GM19438 (cell line): ENCODE data around the gene HOXA6.

ENCODE experiments used
- ATAC-seq: cut with Tn5 transposase; IDR thresholded peaks from one replicate; pipeline ENCODE4 v1.9.1; 2021; ENCODE audit warnings: low read depth; ENCODE audit not compliant: unreplicated experiment

Gene HOXA6

DNA sequence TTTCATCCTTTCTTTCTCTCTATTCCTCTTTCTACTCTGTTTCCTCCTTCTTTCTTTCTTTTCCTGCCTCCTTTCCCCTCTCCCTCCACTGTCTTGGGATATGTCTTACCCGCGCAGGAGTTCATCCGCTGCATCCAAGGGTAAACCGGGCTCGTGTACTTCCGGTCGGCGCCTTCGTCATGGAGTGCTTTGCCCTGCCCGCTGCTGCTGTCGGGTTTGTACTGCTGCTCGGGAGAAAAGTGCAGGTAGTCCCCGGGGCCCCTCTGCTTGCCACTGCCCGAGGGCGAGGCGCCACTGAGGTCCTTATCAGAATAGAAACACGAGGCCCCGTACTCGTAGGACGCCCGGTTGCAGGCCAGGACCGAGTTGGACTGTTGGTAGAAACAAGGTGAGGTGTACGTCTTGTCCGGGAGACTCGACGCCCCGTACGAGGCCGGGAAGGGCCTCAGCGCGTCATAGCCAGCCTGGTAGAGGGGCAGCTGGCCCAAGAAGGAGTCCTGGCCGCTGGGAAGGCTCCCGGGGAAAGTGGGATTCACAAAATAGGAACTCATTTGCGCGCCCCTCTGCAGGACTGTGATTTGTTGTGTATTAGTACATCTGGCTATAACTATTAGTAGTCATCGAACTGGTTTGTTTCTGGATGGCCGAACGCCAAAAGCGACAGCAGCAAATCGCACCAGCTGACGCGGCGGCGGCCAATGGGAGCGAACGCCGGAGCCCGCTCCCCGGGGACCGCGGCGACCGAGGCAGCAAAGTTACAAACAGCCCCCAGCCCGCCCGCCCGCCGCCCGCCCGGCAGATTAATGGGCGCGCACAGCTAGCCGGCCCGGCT is at the start of gene HOXA6:
TSS of gene HOXA6 (minus strand) at position 576 of the 832 bp plus-strand sequence. CDS start at position 551, 25 bp downstream.
- no peak for ATAC-seq

DNA sequence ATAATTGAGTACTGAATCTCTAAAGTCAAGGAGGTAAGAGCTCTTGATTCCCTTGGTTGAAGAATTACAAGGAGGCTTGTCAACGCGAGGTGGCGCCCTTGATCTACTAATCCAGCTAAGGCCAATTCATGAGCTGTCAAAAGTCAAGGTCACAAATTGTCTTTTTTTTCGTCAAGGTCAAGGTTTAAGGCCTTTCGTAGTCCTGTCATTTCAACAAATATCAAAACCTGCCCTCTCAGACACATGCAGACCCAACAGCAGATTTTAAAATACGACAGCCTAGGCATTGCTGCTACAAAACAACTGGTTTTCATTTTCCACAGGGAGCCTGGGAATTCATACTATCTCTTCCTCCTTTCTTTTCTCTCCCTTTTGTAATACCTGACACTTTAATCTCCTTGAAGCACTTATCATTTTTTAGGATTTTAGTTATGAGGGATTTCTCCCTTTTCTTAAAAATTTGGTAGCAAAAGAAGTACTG is 48.8 kb upstream of the HOXA6 start:
- ATAC-seq, result no peak

DNA sequence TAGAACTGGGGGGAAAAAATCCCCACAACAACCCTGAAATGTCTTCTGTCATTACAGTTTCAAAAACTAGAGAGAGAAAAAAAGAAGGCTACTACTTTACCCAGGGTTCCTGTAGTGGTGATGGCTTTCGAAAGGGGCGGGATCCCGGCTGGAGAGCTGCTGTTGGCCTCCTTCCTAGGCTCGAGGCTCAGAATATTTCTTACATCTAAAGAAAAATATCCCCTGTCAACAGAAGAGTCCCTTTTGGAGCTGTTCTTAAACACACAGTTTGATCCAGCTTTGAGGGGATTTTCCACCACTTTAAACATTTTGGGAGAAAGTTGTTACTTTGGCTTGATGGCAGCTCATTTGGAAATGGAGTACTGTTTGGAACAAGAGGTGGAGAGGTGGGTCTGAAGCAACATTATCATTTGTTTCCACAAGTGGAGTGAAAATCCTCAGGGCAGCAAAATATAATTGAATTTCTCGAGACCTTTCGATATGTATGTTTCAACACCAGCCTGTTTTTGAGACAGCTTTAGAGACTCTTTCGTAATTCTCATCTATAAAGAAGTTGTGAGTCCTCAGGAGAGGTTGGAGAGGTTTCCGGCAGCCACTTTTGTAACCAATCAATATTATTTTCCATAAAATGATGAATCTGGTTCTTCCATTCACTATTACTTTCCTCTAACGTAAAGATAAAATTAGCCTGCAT is 47.3 kb upstream of the HOXA6 start:
- ATAC-seq, result no peak

DNA sequence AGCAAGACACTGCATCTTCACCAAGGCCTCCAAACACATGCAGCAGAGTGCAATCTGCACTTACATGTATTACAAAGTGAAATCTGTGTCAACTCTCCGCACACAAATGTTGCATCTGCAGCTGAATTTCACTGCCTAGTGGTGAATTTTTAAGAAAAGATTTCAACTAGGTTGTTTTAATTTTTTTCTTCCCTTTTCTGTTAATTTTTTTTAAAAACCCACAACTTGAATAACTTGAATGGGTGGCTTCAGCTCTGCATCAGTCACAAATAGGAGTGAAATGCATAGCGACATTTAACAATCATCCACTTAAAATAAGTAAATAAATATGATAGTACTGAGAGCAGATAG is 46.4 kb upstream of the HOXA6 start:
- ATAC-seq, result no peak

DNA sequence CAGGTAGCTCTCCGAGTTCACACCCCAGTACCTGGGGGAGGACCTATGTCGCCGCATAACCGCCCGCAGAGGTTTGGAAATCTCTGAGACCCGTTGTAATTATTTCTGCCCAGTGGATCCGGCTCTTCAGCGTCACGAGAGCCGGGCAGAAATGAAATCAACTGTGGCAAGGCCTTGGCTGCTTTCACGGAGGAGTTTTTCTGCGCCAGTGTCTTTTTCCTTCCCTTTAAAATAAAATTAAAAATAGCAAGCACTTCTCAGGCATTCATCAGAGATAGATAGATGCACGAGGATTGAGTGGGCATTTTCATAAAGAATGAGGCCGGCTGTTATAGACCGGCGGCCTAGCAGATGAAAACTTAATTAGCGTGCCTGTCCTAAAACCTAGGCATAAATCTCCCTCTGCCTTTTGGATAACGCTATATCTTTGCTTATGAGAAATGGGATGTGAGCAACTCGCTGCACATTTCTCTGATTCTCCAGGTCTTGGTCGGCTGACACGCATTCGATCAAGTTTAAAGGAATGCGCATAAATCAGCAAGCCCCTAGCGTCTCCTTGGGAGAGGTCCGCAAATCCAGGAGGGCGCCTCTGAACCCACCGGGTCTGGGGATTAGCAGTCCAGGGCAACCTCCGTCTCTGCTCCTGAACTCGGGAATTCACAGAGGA is 45.9 kb upstream of the HOXA6 start:
- ATAC-seq, result no peak

DNA sequence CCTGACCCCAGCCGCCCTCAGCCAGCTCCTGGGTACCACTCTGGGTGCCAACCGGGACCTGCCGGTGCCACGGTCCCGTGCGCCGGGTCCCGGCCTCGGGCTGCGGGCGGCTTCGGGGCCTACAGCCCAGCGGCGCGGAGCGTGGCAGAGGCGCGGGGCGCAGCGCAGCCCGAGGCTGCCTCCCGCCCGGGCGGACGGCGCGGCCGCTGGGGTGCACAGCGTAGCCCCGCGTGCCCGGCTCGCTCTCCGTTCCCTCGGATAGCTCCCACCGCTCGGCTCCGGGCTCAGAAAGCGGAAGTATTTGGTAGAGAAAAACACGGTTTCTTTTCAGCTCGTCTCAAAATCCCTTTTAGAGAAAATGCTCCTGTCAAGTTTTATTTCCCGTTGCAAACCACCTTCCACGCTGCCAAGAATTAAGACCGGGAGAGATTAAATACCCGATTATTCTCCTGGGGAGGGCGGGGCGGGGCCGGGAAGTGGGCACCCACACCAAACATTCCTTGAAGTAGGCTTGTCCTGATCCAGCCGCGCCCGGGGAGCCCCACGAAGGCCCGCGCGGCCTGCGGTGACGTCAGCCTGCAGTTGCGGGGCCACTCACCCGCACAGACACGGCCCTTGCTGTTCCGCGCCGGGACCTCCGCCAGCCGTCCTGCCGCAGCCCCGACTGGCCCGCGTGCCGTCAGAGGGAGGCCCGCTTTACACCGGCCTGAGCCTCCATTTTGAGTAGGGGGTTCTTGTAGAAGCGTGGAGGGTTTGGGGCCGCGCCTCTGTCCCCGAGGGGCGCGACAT is 45.2 kb upstream of the HOXA6 start:
- ATAC-seq, result no peak

DNA sequence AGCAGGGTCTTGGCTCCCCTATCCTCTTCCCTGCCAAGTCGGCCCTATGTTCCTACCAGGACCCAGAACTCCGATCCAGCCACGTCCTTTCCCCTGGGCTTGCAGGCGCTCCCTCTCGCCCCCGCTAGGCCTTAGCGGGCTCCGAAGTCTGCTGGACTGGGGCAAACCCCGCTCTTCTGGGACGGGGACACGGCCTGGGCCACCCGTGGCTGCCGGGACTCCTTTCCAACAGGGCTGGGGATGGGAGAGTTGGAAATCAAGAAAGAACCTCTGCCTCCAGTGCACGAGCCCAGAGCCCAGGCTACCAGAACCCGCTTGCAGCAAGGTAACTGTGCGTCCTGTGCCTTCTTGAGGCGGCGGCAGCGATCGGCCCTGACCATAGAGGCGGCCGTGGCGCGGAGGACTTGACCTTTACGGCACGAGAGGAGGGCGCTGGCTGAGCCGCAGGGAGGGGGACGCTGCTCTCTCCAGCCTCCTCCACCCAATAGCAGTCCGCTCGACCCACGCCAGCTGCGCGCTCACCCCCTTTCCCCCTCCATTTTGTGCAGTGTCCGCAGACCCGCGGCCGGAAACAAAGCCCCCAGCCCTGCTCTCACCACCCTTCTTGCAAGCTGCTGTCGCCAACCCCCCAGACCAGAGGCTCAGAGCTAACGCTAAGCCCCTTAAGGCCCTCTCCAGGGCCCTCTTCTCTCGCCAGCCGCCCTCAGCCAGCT is 44.4 kb upstream of the HOXA6 start:
- ATAC-seq, result no peak

DNA sequence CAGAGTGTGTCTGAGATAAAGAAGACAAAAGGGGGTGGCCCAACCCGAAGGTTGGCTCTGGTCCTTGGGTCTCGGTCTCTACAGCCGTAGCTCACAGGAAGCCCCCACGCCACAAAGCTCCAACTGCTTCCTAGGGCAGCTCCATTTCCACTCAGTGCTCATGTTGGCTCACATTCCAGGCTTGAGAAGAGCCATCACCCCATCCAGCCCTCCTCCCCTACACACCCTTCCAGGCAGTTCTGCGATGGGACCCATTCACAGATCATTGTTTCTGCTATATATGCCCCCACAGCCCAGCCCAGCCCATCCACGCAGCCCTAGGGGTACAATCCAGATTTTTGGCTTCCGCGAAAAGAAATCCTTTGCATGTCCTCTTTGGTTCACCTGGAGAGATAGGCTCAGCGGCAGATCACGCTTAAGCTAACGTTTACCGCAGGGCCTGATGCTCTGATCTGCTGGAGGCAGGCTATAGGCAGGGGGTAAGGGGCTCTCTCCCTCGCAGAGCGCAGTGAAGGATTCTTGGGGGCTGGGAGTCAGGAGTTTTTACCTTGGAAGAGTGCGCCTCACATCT is 43.7 kb upstream of the HOXA6 start:
- no peak for ATAC-seq

DNA sequence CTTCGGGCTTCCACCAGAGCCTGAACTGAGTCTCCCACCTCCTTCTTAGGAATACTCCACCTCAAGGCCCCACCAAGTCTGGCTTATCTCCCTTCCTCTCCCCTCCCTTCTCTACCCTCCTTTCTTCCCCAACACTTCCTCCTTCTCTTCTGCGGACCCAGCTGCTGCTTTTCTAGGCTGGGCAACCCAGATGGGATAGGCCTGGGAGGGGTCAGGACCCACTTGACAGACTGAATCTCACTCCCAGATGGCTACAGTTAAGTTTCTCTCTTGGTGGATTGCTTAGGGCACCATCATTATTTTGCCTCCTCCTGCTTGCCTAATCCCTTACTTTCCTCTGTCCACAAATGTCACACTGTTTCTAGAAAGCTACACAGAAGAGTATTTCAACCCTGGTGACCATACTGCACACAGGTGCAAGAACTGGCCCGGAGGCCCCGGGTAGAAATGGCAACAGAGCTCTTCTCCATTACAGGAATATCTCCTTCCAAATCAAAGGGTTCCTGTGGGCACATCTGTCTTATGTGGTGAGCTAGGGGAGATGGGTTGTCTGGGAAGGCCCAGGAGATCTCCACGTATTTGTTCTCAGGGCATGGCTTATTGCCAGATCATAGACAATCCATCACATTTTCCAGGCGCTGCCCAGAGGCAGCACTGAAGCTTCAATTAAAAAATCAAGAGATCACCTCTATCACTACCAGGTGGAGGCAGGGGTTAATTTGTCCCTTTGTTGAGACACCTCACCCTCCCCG is 42.6 kb upstream of the HOXA6 start:
- no peak for ATAC-seq

DNA sequence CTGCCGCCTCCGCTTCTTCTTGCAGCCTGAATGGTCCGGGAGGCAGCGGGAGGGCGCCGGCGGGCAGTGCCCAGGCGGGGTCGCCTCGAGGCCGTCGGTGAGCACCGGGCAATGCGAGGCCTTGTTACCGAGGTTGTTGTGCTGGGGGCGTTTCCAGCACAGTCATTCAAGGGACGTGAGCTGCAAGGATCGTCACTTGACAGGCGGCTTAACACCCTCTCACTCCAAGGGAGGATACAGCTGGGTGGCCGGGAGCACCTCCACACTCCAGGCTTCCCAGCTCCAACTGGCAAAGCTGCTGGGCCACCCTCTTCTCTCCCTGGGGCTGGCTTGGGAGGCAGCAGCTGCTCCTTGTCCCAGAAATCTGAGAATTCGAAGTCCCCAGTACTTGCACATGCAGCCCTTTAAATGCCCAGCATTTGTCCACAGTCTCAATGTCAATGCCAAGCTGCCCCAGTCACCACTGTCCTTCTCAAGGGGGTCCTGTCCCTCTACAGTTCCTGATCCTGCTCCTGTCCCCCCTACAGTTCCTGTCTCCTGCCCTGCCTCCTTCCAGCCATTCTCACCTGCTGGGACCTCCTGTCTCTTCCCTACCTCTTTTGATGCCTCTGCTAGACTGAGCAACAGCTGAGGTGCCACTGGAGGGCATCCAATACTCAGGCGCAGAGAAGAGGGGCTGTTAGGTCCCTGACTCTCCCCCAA is 41.9 kb upstream of the HOXA6 start:
- ATAC-seq, result no peak

DNA sequence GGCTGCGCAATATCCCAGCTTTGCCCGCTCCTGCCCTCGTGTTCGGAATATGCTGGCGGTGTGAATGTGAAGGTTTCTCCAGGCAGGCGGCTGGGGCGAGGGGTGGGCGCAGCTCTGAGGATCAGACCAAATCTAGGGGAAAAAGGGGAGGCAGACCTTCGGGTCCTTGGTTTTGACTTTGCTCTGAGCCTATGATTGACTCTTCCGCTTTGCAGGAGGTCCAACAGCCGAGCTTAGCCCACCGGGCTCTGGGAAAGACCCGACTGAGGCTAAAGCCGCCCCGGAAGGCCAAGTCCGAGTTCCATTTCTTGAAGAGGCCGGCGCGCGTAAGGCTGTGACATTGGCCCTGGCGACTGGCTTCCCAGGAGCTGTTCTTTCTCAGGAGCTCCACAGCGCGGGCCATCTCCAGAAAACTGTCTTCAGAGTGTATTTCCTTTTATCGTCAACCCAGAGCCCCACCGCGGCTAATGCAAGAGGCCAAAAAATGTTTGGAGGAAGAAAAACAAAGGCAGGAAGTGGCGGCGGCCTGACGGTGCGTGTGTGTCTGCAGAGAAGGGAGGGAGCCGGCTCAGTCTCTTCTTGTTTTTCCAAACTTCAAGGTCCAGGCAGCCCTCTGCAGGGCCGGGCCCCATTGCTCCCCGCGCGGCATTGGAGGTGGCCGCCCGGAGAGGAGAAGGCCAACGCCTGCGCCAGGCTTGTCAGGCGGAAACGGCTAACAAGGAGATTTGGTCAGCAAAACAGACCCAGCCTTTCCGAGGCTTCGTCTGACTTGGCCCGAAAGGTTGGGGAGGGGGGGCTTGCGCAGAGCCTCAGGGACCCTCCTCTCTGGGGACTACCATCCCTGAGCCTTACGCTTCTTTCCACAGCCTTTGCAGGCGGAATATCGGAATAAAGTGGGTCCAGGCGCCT is 41.1 kb upstream of the HOXA6 start:
- ATAC-seq, result no peak

DNA sequence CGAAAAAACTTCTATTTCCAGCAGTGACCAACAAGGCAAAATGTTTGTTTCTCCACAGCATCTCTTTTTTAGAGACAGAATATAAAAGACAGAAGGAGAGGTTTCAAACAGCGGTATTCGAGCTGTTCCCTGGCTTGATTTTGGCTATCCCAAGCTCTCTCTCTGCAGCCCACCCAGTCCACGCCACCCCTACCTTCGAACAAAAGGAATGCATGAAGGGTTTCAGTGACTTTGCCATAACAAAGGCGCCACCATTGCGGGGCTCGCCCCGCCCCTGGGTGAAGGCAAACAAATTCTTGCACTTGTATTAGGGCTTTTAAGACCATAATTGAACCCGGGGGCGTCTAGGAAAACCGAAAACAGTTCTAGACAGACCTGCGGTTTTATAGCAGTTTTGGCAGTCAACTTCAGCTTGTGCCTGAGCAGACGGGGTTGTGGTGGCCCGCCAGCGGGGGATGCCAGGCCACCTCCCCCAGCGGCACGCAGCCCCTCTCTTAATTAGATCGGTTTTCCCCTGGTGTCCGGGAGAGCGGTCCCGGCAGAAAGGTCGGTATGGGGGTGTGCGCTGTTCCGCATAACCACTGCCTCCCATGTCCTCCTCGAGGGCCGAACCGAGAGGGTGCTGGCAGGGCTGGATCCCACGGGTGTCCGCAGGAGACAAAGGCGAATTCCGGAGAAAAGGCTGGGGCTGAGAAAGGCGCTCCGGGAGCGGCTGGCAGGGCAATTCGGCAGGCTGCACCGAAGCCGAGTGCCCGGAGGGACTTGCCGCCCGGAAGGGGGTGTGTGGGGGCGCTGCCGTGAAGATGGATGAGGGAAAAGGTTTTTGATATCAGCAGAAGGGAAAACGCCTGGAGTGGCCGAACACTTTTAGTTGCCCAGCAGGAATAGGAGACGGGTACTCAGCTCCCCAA is 40.2 kb upstream of the HOXA6 start:
- no peak for ATAC-seq

DNA sequence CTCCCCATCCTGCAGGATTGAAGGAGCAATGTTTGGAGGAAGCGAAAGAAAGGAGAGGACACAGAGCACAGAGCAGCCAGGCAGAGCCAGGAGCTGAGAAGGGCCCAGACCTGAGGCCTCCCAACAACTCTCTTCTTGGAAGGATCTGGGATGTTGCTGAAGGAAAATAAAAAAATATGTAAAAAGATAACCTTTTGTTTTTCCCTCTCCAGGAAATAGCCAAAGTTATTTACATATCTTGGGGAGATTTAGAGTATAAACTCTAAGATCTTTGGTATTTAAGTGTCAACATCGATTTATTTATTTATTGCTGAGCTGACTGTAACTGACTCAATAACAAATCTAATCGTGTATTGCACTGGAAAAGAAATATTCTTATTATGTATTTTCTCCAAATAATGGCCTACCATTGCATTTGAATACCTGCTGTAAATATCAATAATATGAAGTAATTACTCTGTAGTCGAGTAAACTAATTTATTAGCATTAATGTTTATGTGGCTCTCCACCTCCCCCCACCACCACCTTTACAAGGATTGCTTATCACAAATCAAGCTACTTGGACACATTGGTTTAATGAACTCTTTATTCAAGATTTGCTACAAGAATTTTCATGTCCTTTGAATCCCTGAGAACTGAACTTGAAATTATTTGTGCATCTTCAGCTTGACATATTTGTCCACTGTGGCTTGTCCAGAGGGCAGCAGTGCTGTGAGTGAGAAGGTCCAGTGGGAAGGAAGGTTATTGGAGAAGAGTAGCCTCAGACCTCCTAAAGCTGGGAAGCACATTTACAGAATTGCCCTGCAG is 39.3 kb upstream of the HOXA6 start:
- no peak for ATAC-seq

DNA sequence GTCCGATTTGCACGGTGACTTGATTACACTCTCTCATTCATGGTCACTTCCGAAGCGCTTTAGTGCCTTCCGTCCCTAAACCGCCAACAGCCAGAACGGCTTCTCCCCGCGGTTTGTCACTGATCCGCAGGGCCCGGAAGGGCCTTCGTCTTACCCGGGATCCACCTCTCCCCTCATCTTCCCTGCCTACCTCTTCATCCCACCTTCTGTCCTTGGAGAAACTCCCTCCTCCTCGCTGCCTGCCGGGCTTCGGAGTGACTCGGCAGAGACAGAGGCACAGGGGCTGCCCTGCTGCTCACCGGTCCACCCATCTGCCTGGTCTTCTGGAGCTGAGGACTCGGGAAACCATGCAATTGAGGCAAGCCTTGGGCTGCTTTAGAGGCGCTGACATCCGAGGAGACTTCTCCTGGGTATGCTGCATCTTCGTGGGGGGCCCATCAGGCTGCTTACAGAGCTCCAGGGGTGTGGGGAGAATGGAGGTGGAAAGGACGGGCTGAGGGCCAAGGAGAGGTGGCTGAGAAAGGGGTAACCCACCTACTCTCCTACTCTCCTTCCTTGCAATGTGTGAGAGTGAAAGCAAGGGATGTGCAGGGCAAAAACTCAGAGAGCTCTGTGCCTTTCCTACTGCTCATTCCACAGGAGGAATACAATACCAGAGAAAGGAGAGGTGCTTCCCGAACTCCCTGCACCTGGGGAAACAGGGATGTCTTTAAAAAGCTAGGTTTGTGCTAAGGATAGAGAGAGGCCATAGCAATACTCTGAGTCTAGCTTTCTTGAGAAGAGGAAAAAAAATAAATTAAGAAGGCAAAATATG is 38.5 kb upstream of the HOXA6 start:
- no peak for ATAC-seq
